Karpas-422 (cell line): ENCODE measurements around the gene UBA6. TPM values are rescaled to one million over a fixed set of nuclear protein-coding genes. Genes with fewer than 3 reads are reported as not detected.
"Not testable (repeated sequence)": the region's sequence is repeated elsewhere in the genome, so short reads cannot be mapped to it uniquely, and the experiment has no call there.

ENCODE experiments used
- DNase-seq: peaks from one replicate; pipeline ENCODE4 v3.0.0-alpha.2; 2015
- H2AFZ ChIP-seq: fragments of 200-600 bp; sonication (generic); 2 replicates; pipeline ENCODE4 v1.6.1; 2014; ENCODE audit warnings: antibody characterized with exemption, low read length, mixed read lengths
- H3K27ac ChIP-seq: fragments of 200-600 bp; sonication (generic); 2 replicates; pipeline ENCODE4 v1.5.1; 2014; ENCODE audit warnings: mild to moderate bottlenecking, low read length, moderate library complexity
- H3K27me3 ChIP-seq: fragments of 200-600 bp; sonication (generic); 2 replicates; pipeline ENCODE4 v1.6.1; 2014; ENCODE audit warnings: low read length, mixed read lengths
- H3K36me3 ChIP-seq: fragments of 200-600 bp; sonication (generic); 2 replicates; pipeline ENCODE4 v1.6.1; 2014; ENCODE audit warnings: low read length, mixed read lengths; ENCODE audit not compliant: insufficient read depth
- H3K4me1 ChIP-seq: fragments of 200-600 bp; sonication (generic); 2 replicates; pipeline ENCODE4 v1.6.1; 2014; ENCODE audit warnings: mild to moderate bottlenecking, low read length, mixed read lengths
- H3K4me2 ChIP-seq: fragments of 200-600 bp; sonication (generic); 2 replicates; pipeline ENCODE4 v1.6.1; 2014; ENCODE audit warnings: low read length, low read depth, mild to moderate bottlenecking; ENCODE audit not compliant: poor library complexity, severe bottlenecking
- H3K4me3 ChIP-seq: fragments of 200-600 bp; sonication (generic); 2 replicates; pipeline ENCODE4 v1.5.1; 2014; ENCODE audit warnings: mild to moderate bottlenecking, antibody characterized with exemption, low read length, mixed read lengths
- H3K79me2 ChIP-seq: fragments of 200-600 bp; sonication (generic); 2 replicates; pipeline ENCODE4 v1.6.1; 2014; ENCODE audit warnings: mild to moderate bottlenecking, low read length, mixed read lengths
- H3K9ac ChIP-seq: fragments of 200-600 bp; sonication (generic); 2 replicates; pipeline ENCODE4 v1.6.0; 2014; ENCODE audit warnings: low read length
- H3K9me2 ChIP-seq: fragments of 200-600 bp; sonication (generic), shearing (Covaris generic); replicated peaks from 2 replicates; pipeline ENCODE4 v1.6.0; 2014; ENCODE audit warnings: mild to moderate bottlenecking, low read length, moderate library complexity; ENCODE audit not compliant: insufficient read depth
- H3K9me3 ChIP-seq: fragments of 300-700, 200-600 bp; sonication (generic); 2 replicates; pipeline ENCODE4 v1.6.1; 2014; ENCODE audit warnings: low read length, mixed read lengths
- H4K20me1 ChIP-seq: fragments of 200-600 bp; sonication (generic); 2 replicates; pipeline ENCODE4 v1.6.1; 2014; ENCODE audit warnings: mild to moderate bottlenecking, antibody characterized with exemption, low read length, low read depth; ENCODE audit not compliant: insufficient read depth
- total RNA-seq: library from RNA; depleted of rRNA; stranded (reverse); fragments of >200 nt; shearing (Covaris generic); gene quantifications from 2 replicates; pipeline ENCODE4 v1.2.3, GENCODE V29; 2014; ENCODE audit warnings: low replicate concordance

The UBA6 gene
- total RNA-seq, 1 experiment from 2014 or later, result 77.9 TPM

GRCh38 chr4:67712000-67712625 lies 11.2 kb upstream of the UBA6 start:
- H3K9me3 ChIP-seq, result no peaks in the 10 kb centered on the region; the same call in 1 of the 2 replicates
- no peaks in the 10 kb centered on the region for H3K9me2 ChIP-seq
- DNase-seq, result no peak
- no peak overlapping the region for H3K4me3 ChIP-seq
- no peaks in the 10 kb centered on the region for H4K20me1 ChIP-seq
- peaks cover 4% of the 10 kb centered on the region; the same call in 1 of the 2 replicates for H3K36me3 ChIP-seq
- no peak overlapping the region for H3K9ac ChIP-seq
- no peaks in the 10 kb centered on the region for H3K27me3 ChIP-seq
- H3K27ac ChIP-seq, result no peak overlapping the region
- no peak overlapping the region for H2AFZ ChIP-seq
- H3K79me2 ChIP-seq, result peaks cover 91% of the 10 kb centered on the region
- no peak overlapping the region for H3K4me2 ChIP-seq
- peaks cover 4% of the 10 kb centered on the region; the same call in 1 of the 2 replicates for H3K4me1 ChIP-seq

GRCh38 chr4:67706682-67707081 lies 5.7 kb upstream of the UBA6 start:
- H3K9me2 ChIP-seq, H3K27me3 ChIP-seq, H3K9ac ChIP-seq, H2AFZ ChIP-seq, H3K4me2 ChIP-seq, H3K9me3 ChIP-seq, H3K4me3 ChIP-seq, DNase-seq, H4K20me1 ChIP-seq, H3K27ac ChIP-seq: not testable (repeated sequence)
- H3K79me2 ChIP-seq, result peaks cover 100% of the 10 kb centered on the region
- H3K4me1 ChIP-seq, result peaks cover 25% of the 10 kb centered on the region
- peaks cover 30% of the 10 kb centered on the region for H3K36me3 ChIP-seq

GRCh38 chr4:67704843-67705242 lies 3.9 kb upstream of the UBA6 start:
- peaks cover 98% of the 10 kb centered on the region for H3K79me2 ChIP-seq
- no peak overlapping the region for H3K9ac ChIP-seq
- H3K27ac ChIP-seq, result no peak overlapping the region
- no peaks in the 10 kb centered on the region for H3K27me3 ChIP-seq
- H3K36me3 ChIP-seq, result peaks cover 30% of the 10 kb centered on the region
- H3K4me1 ChIP-seq, result peaks cover 23% of the 10 kb centered on the region
- no peaks in the 10 kb centered on the region for H3K9me2 ChIP-seq
- no peak overlapping the region for H2AFZ ChIP-seq
- no peak overlapping the region for H3K4me3 ChIP-seq
- peaks cover 8% of the 10 kb centered on the region for H3K9me3 ChIP-seq
- DNase-seq, result no peak
- H3K4me2 ChIP-seq, result peak overlapping the region; percentile 2
- no peaks in the 10 kb centered on the region for H4K20me1 ChIP-seq

- Histone ChIP-seq H3K27me3 (no peaks in the 10 kb centered on the region), H3K27ac (peak overlapping the region; percentile 67), H3K4me1 (peaks cover 43% of the 10 kb centered on the region), H3K4me2 (peak overlapping the region; percentile 90), H3K79me2 (peaks cover 98% of the 10 kb centered on the region), H3K36me3 (peaks cover 44% of the 10 kb centered on the region), H3K9ac (peak overlapping the region; percentile 97), H4K20me1 (no peaks in the 10 kb centered on the region), H3K4me3 (peak overlapping the region; percentile 98), H3K9me2 (no peaks in the 10 kb centered on the region), H3K9me3 (peaks cover 8% of the 10 kb centered on the region), H2AFZ (no peak overlapping the region)
- DNase-seq, result no peak
Observed at GRCh38 chr4:67702166-67702565, 1.2 kb upstream of the UBA6 start.

GRCh38 chr4:67701517-67701850 lies 529 bp upstream of the UBA6 start:
- H2AFZ ChIP-seq, result 0 out of 2 replicates have a peak overlapping the region, but pooled peaks have one; percentile 23
- H3K79me2 ChIP-seq, result peaks cover 98% of the 10 kb centered on the region
- peak overlapping the region; percentile 98 for H3K4me3 ChIP-seq
- peaks cover 44% of the 10 kb centered on the region for H3K36me3 ChIP-seq
- peaks cover 7% of the 10 kb centered on the region for H3K9me3 ChIP-seq
- H3K9ac ChIP-seq, result peak overlapping the region; percentile 97
- no peaks in the 10 kb centered on the region for H4K20me1 ChIP-seq
- peaks cover 43% of the 10 kb centered on the region for H3K4me1 ChIP-seq
- peak overlapping the region; percentile 67 for H3K27ac ChIP-seq
- no peaks in the 10 kb centered on the region for H3K27me3 ChIP-seq
- H3K4me2 ChIP-seq, result peak overlapping the region; percentile 90
- no peaks in the 10 kb centered on the region for H3K9me2 ChIP-seq
- no peak for DNase-seq

- peak overlapping the region; percentile 98 for H3K4me3 ChIP-seq
- 0 out of 2 replicates have a peak overlapping the region, but pooled peaks have one; percentile 37 for H2AFZ ChIP-seq
- peak overlapping the region; percentile 53 for H3K27ac ChIP-seq
- H3K36me3 ChIP-seq, result peaks cover 45% of the 10 kb centered on the region
- peak overlapping the region; percentile 90 for H3K4me2 ChIP-seq
- H3K9me2 ChIP-seq, result no peaks in the 10 kb centered on the region
- H3K27me3 ChIP-seq, result no peaks in the 10 kb centered on the region
- H3K4me1 ChIP-seq, result peaks cover 37% of the 10 kb centered on the region
- peak overlapping the region; percentile 97 for H3K9ac ChIP-seq
- H3K9me3 ChIP-seq, result no peaks in the 10 kb centered on the region
- no peaks in the 10 kb centered on the region for H4K20me1 ChIP-seq
- DNase-seq, result peak; percentile 72
- peaks cover 97% of the 10 kb centered on the region for H3K79me2 ChIP-seq
Observed at GRCh38 chr4:67700116-67700737, 728 bp downstream of the UBA6 start.

- peaks cover 48% of the 10 kb centered on the region for H3K36me3 ChIP-seq
- H3K27ac ChIP-seq, result peak overlapping the region; percentile 53
- H3K9me2 ChIP-seq, result no peaks in the 10 kb centered on the region
- no peak overlapping the region for H2AFZ ChIP-seq
- H3K4me3 ChIP-seq, result peak overlapping the region; percentile 98
- peak overlapping the region; percentile 97 for H3K9ac ChIP-seq
- no peaks in the 10 kb centered on the region for H4K20me1 ChIP-seq
- H3K79me2 ChIP-seq, result peaks cover 97% of the 10 kb centered on the region
- H3K4me1 ChIP-seq, result peaks cover 34% of the 10 kb centered on the region
- no peaks in the 10 kb centered on the region for H3K9me3 ChIP-seq
- no peak for DNase-seq
- peak overlapping the region; percentile 90 for H3K4me2 ChIP-seq
- no peaks in the 10 kb centered on the region for H3K27me3 ChIP-seq
Observed at GRCh38 chr4:67699603-67700002, 1.4 kb downstream of the UBA6 start.

GRCh38 chr4:67697860-67698687 lies 2.9 kb downstream of the UBA6 start:
- no peaks in the 10 kb centered on the region for H3K9me2 ChIP-seq
- no peaks in the 10 kb centered on the region for H3K27me3 ChIP-seq
- H3K27ac ChIP-seq, result no peak overlapping the region
- no peaks in the 10 kb centered on the region for H3K9me3 ChIP-seq
- H3K4me2 ChIP-seq, result peak overlapping the region; percentile 90
- no peak overlapping the region for H3K9ac ChIP-seq
- H4K20me1 ChIP-seq, result no peaks in the 10 kb centered on the region
- H3K36me3 ChIP-seq, result peaks cover 47% of the 10 kb centered on the region
- H3K79me2 ChIP-seq, result peaks cover 91% of the 10 kb centered on the region
- peaks cover 34% of the 10 kb centered on the region for H3K4me1 ChIP-seq
- H3K4me3 ChIP-seq, result 0 out of 2 replicates have a peak overlapping the region, but pooled peaks have one; percentile 2
- H2AFZ ChIP-seq, result no peak overlapping the region
- no peak for DNase-seq
